ENCODE results near the gene REPIN1.

REPIN1 gene

GRCh38 chr7:150340024-150340749, 28.4 kb upstream of the REPIN1 start:
- peak in 1 of 2 donors; percentile 77 for DNase-seq
- H3K36me3 ChIP-seq = peaks cover 0 to 15% (median 0%) of the 10 kb centered on the region in 3 donors
- TF ChIP-seq CTCF (IDR thresholded peaks at IDR 0.05) = no peak
- H3K9me3 ChIP-seq = no peaks in the 10 kb centered on the region
- peak overlapping the region; percentile 71 to 90 for H3K27ac ChIP-seq
- peaks cover 0 to 47% (median 30%) of the 10 kb centered on the region in 4 donors for H3K4me1 ChIP-seq
- peak overlapping the region; percentile 59 to 63 for H3K4me3 ChIP-seq
- no peaks in the 10 kb centered on the region for H3K27me3 ChIP-seq
- intact Hi-C loops (cut with DNase I; ENCODE audit: low total_unique reads) = no loop called here

- no peaks in the 10 kb centered on the region for H3K9me3 ChIP-seq
- peaks cover 0 to 40% (median 23%) of the 10 kb centered on the region in 4 donors for H3K4me1 ChIP-seq
- H3K36me3 ChIP-seq = peaks cover 0 to 15% (median 0%) of the 10 kb centered on the region in 3 donors
- intact Hi-C loops (cut with DNase I; ENCODE audit: low total_unique reads) = no loop called here
- H3K27ac ChIP-seq = peak overlapping the region; percentile 71 to 90
- no peaks in the 10 kb centered on the region for H3K27me3 ChIP-seq
- no peak for TF ChIP-seq CTCF (IDR thresholded peaks at IDR 0.05)
- DNase-seq = peak in 1 of 2 donors; percentile 67
- peak overlapping the region; percentile 59 to 63 for H3K4me3 ChIP-seq
Observed at GRCh38 chr7:150340875-150341262, 27.8 kb upstream of the REPIN1 start.

GRCh38 chr7:150341263-150342120, 27.1 kb upstream of the REPIN1 start, which contains the start of gene RARRES2:
Gene RARRES2, minus strand, starts transcription at chr7:150341629. Its CDS starts 1,020 bp downstream, at chr7:150340609.
- Histone ChIP-seq H3K36me3 (peaks cover 0 to 15% (median 0%) of the 10 kb centered on the region in 3 donors), H3K9me3 (no peaks in the 10 kb centered on the region), H3K4me1 (peaks cover 0 to 35% (median 19%) of the 10 kb centered on the region in 4 donors), H3K27ac (peak within 1 kb of the TSS; percentile 71 to 90), H3K27me3 (no peaks in the 10 kb centered on the region), H3K4me3 (peak within 1 kb of the TSS; percentile 59 to 63)
- no peak for TF ChIP-seq CTCF (IDR thresholded peaks at IDR 0.05)
- intact Hi-C loops (cut with DNase I; ENCODE audit: low total_unique reads) = no loop called here
- peak in 1 of 2 donors; percentile 44 for DNase-seq

- DNase-seq = no peak
- Histone ChIP-seq H3K9me3 (no peaks in the 10 kb centered on the region), H3K4me3 (peak overlapping the region; percentile 59 to 63), H3K27me3 (no peaks in the 10 kb centered on the region), H3K27ac (peak overlapping the region; percentile 71 to 90), H3K36me3 (peaks cover 0 to 11% (median 0%) of the 10 kb centered on the region in 3 donors), H3K4me1 (peaks cover 0 to 32% (median 18%) of the 10 kb centered on the region in 4 donors)
- no peak for TF ChIP-seq CTCF (IDR thresholded peaks at IDR 0.05)
- intact Hi-C loops (cut with DNase I; ENCODE audit: low total_unique reads) = no loop called here
Observed at GRCh38 chr7:150342121-150342408, 26.6 kb upstream of the REPIN1 start.

GRCh38 chr7:150343225-150343624, 25.4 kb upstream of the REPIN1 start:
- TF ChIP-seq CTCF (IDR thresholded peaks at IDR 0.05) = no peak
- no peaks in the 10 kb centered on the region for H3K9me3 ChIP-seq
- intact Hi-C loops (cut with DNase I; ENCODE audit: low total_unique reads) = no loop called here
- H3K4me1 ChIP-seq = peaks cover 0 to 32% (median 18%) of the 10 kb centered on the region in 4 donors
- H3K4me3 ChIP-seq = no peak overlapping the region
- H3K27me3 ChIP-seq = no peaks in the 10 kb centered on the region
- DNase-seq = no peak
- no peaks in the 10 kb centered on the region for H3K36me3 ChIP-seq
- no peak overlapping the region for H3K27ac ChIP-seq
